OCI-M2 (cell line): ENCODE results near the gene BDH1.

ENCODE experiments used
- DNase-seq: peaks from one replicate; lab custom pipeline; 2025; ENCODE audit not compliant: unreplicated experiment; lab: John Stamatoyannopoulos, UW

BDH1 gene

GRCh38 chr3:197549261-197549885 is 6.4 kb downstream of the BDH1 start:
- DNase-seq, result no peak

- no peak for DNase-seq
Observed at GRCh38 chr3:197547306-197548011, 8.3 kb downstream of the BDH1 start.

- DNase-seq, result no peak
Observed at GRCh38 chr3:197546307-197547085, 9.3 kb downstream of the BDH1 start.

GRCh38 chr3:197545571-197545970 is 10.2 kb downstream of the BDH1 start:
- no peak for DNase-seq

GRCh38 chr3:197545101-197545500 is 10.7 kb downstream of the BDH1 start:
- no peak for DNase-seq

- no peak for DNase-seq
Observed at GRCh38 chr3:197542741-197543454, 12.9 kb downstream of the BDH1 start.

GRCh38 chr3:197541756-197542539 is 13.8 kb downstream of the BDH1 start:
- no peak for DNase-seq

GRCh38 chr3:197540961-197541377 is 14.8 kb downstream of the BDH1 start:
- no peak for DNase-seq

- no peak for DNase-seq
Observed at GRCh38 chr3:197539651-197540051, 16.1 kb downstream of the BDH1 start.

GRCh38 chr3:197533927-197534725 is 21.6 kb downstream of the BDH1 start:
- no peak for DNase-seq

- no peak for DNase-seq
Observed at GRCh38 chr3:197533396-197533795, 22.4 kb downstream of the BDH1 start.

GRCh38 chr3:197532388-197532787 is 23.4 kb downstream of the BDH1 start:
- no peak for DNase-seq

- no peak for DNase-seq
Observed at GRCh38 chr3:197528190-197528589, 27.6 kb downstream of the BDH1 start.

GRCh38 chr3:197527569-197527968 is 28.2 kb downstream of the BDH1 start:
- no peak for DNase-seq

GRCh38 chr3:197525706-197526105 is 30.1 kb downstream of the BDH1 start:
- no peak for DNase-seq

GRCh38 chr3:197524128-197524527 is 31.6 kb downstream of the BDH1 start:
- no peak for DNase-seq

GRCh38 chr3:197523526-197523925 is 32.2 kb downstream of the BDH1 start:
- no peak for DNase-seq

- DNase-seq, result no peak
Observed at GRCh38 chr3:197522881-197523441, 32.8 kb downstream of the BDH1 start.

- DNase-seq, result no peak
Observed at GRCh38 chr3:197522183-197522715, 33.5 kb downstream of the BDH1 start.
